H9 (cell line): ENCODE data around the gene KIAA0753. TPM values are rescaled to one million over a fixed set of nuclear protein-coding genes. Genes with fewer than 3 reads are reported as not detected.

ENCODE experiments used
- DNase-seq: peaks from one replicate; pipeline ENCODE4 v3.0.0-alpha.2; 2017
- H2AFZ ChIP-seq: one replicate; pipeline ENCODE4 v1.6.1; 2013; ENCODE audit warnings: mild to moderate bottlenecking, low read length, control low read depth, moderate library complexity
- H2AK5ac ChIP-seq: 2 replicates; pipeline ENCODE4 v1.6.1; 2013; ENCODE audit warnings: low read length, control low read depth, mixed read lengths; ENCODE audit not compliant: insufficient read length
- H2BK120ac ChIP-seq: one replicate; pipeline ENCODE4 v1.6.1; 2013; ENCODE audit warnings: low read depth, mild to moderate bottlenecking, low read length, control low read depth, inconsistent platforms; ENCODE audit not compliant: poor library complexity, severe bottlenecking
- H2BK12ac ChIP-seq: 2 replicates; pipeline ENCODE4 v1.6.1; 2013; ENCODE audit warnings: low read length, control low read depth, mixed read lengths, low read depth; ENCODE audit not compliant: insufficient read length
- H2BK15ac ChIP-seq: 2 replicates; pipeline ENCODE4 v1.6.1; 2013; ENCODE audit warnings: low read depth, low read length, control low read depth
- H2BK20ac ChIP-seq: one replicate; pipeline ENCODE4 v1.6.1; 2013; ENCODE audit warnings: low read depth, mild to moderate bottlenecking, low read length, control low read depth, inconsistent platforms; ENCODE audit not compliant: poor library complexity, severe bottlenecking
- H2BK5ac ChIP-seq: 2 replicates; pipeline ENCODE4 v1.6.1; 2013; ENCODE audit warnings: low read length, control low read depth, mixed read lengths; ENCODE audit not compliant: insufficient read length
- H3K14ac ChIP-seq: 2 replicates; pipeline ENCODE4 v1.6.1; 2013; ENCODE audit warnings: low read length, control low read depth; ENCODE audit not compliant: insufficient read depth
- H3K18ac ChIP-seq: 2 replicates; pipeline ENCODE4 v1.6.1; 2013; ENCODE audit warnings: low read depth, mild to moderate bottlenecking, mixed read lengths, low read length, control low read depth; ENCODE audit not compliant: insufficient read length
- H3K23ac ChIP-seq: 2 replicates; pipeline ENCODE4 v1.6.1; 2013; ENCODE audit warnings: low read length, control low read depth, mixed read lengths, low read depth; ENCODE audit not compliant: insufficient read length
- H3K23me2 ChIP-seq: 2 replicates; pipeline ENCODE4 v1.6.1; 2013; ENCODE audit warnings: low read depth, mild to moderate bottlenecking, mixed read lengths, low read length, control low read depth; ENCODE audit not compliant: insufficient read length, poor library complexity, severe bottlenecking
- H3K27ac ChIP-seq: 2 replicates; pipeline ENCODE4 v1.5.1; 2013; ENCODE audit warnings: low read length, control low read depth, mixed read lengths, low read depth; ENCODE audit not compliant: insufficient read length
- H3K27me3 ChIP-seq: 2 replicates; pipeline ENCODE4 v1.6.1; 2013; ENCODE audit warnings: low read length, control low read depth, inconsistent platforms; ENCODE audit not compliant: insufficient read depth
- H3K4ac ChIP-seq: 2 replicates; pipeline ENCODE4 v1.6.1; 2013; ENCODE audit warnings: low read depth, mild to moderate bottlenecking, control low read depth, inconsistent platforms, low read length, moderate library complexity
- H3K4me1 ChIP-seq: 2 replicates; pipeline ENCODE4 v1.6.1; 2013; ENCODE audit warnings: low read length, control low read depth, inconsistent platforms; ENCODE audit not compliant: insufficient read depth
- H3K4me2 ChIP-seq: 2 replicates; pipeline ENCODE4 v1.6.1; 2013; ENCODE audit warnings: low read length, control low read depth, mixed read lengths; ENCODE audit not compliant: insufficient read length, insufficient read depth
- H3K56ac ChIP-seq: 2 replicates; pipeline ENCODE4 v1.6.1; 2013; ENCODE audit warnings: low read depth, mild to moderate bottlenecking, mixed read lengths, low read length, control low read depth; ENCODE audit not compliant: insufficient read length
- H3K79me1 ChIP-seq: 2 replicates; pipeline ENCODE4 v1.6.1; 2013; ENCODE audit warnings: low read depth, mild to moderate bottlenecking, moderate library complexity, low read length, control low read depth, inconsistent platforms; ENCODE audit not compliant: insufficient read depth, poor library complexity, severe bottlenecking
- H3K79me2 ChIP-seq: 2 replicates; pipeline ENCODE4 v1.6.1; 2013; ENCODE audit warnings: low read length, control low read depth, inconsistent platforms; ENCODE audit not compliant: insufficient read depth
- H3K9ac ChIP-seq: 2 replicates; pipeline ENCODE4 v1.6.1; 2013; ENCODE audit warnings: low read length, control low read depth, mixed read lengths; ENCODE audit not compliant: insufficient read length; ENCODE audit errors: extremely low read depth
- H3K9me3 ChIP-seq: one replicate; pipeline ENCODE4 v1.6.1; 2013; ENCODE audit warnings: low read depth, low read length, inconsistent platforms; ENCODE audit not compliant: control insufficient read depth
- H3T11ph ChIP-seq: one replicate; pipeline ENCODE4 v1.6.1; 2013; ENCODE audit warnings: mild to moderate bottlenecking, low read length, control low read depth, inconsistent platforms
- H4K20me1 ChIP-seq: one replicate; pipeline ENCODE4 v1.6.1; 2013; ENCODE audit not compliant: control insufficient read depth, insufficient read length, insufficient read depth
- H4K5ac ChIP-seq: 2 replicates; pipeline ENCODE4 v1.6.1; 2013; ENCODE audit warnings: low read depth, mild to moderate bottlenecking, mixed read lengths, low read length, control low read depth; ENCODE audit not compliant: insufficient read length
- H4K8ac ChIP-seq: replicated peaks from 2 replicates; pipeline ENCODE4 v1.6.1; 2013; ENCODE audit warnings: low read length, control low read depth, mixed read lengths, low read depth; ENCODE audit not compliant: insufficient read length
- H4K91ac ChIP-seq: 2 replicates; pipeline ENCODE4 v1.6.1; 2013; ENCODE audit warnings: low read depth, mild to moderate bottlenecking, moderate library complexity, mixed read lengths, low read length, control low read depth; ENCODE audit not compliant: insufficient read length
- H3K27ac Mint-ChIP-seq, 3 experiments: 2 replicates in 2 of 3; 3 replicates in 1 of 3; pipeline ENCODE4 v1.8.0; 2020 to 2021; ENCODE audit warnings: mixed read lengths in 3 of 3, mild to moderate bottlenecking in 1 of 3, moderate library complexity in 1 of 3
- H3K27me3 Mint-ChIP-seq: 2 replicates; pipeline ENCODE4 v1.8.0; 2021; ENCODE audit warnings: low read depth, mild to moderate bottlenecking, moderate library complexity, mixed read lengths
- H3K36me3 Mint-ChIP-seq, 3 experiments: 2 replicates in 2 of 3; 3 replicates in 1 of 3; pipeline ENCODE4 v1.8.0; 2020 to 2021; ENCODE audit warnings: low read depth in 3 of 3, mixed read lengths in 3 of 3; ENCODE audit not compliant: insufficient read depth in 1 of 3
- H3K4me1 Mint-ChIP-seq, 2 experiments: 2 replicates each; pipeline ENCODE4 v1.8.0; 2020; ENCODE audit warnings: mixed read lengths in 2 of 2
- H3K4me3 Mint-ChIP-seq, 2 experiments: 2 replicates in 1 of 2; 3 replicates in 1 of 2; pipeline ENCODE4 v1.8.0; 2020 to 2021; ENCODE audit warnings: mild to moderate bottlenecking in 2 of 2, mixed read lengths in 2 of 2, moderate library complexity in 1 of 2
- H3K9me3 Mint-ChIP-seq, 2 experiments: 2 replicates in 1 of 2; 3 replicates in 1 of 2; pipeline ENCODE4 v1.8.0; 2020; ENCODE audit warnings: mild to moderate bottlenecking in 2 of 2, mixed read lengths in 2 of 2, moderate library complexity in 1 of 2
- CTCF ChIP-seq: fragments of 200-600 bp; sonication (generic); conservative IDR thresholded peaks from 3 replicates; pipeline ENCODE4 v1.8.0; 2021; ENCODE audit warnings: antibody characterized with exemption, mild to moderate bottlenecking
- WGBS: extraction: QIAGEN DNeasy Blood & Tissue Kit; methylation state at CpG from one replicate; pipeline ENCODE4 v1.1.7; 2013; ENCODE audit warnings: missing lambda C conversion rate, low lambda C conversion rate, mixed read lengths; ENCODE audit not compliant: insufficient read length; ENCODE audit errors: extremely low coverage; 5-methylcytosine and 5-hydroxymethylcytosine counted together
- total RNA-seq: library from RNA; stranded (reverse); gene quantifications from 2 replicates; pipeline ENCODE4 v1.2.1, GENCODE V29; 2021

Gene KIAA0753
- total RNA-seq, 1 experiment from 2014 or later: 37.2 TPM

GRCh38 chr17:6630390-6630789 is 10.1 kb downstream of the KIAA0753 start:
- no peaks in the 10 kb centered on the region for H3K4me1 Mint-ChIP-seq
- Histone ChIP-seq H3K18ac (no peak overlapping the region), H3K79me1 (peaks cover 3% of the 10 kb centered on the region), H3K27me3 (no peaks in the 10 kb centered on the region), H3K4ac (no peak overlapping the region), H3T11ph (no peak overlapping the region), H2AFZ (no peak overlapping the region), H3K9ac (no peak overlapping the region), H3K27ac (no peak overlapping the region), H2BK12ac (no peak overlapping the region), H3K56ac (no peak overlapping the region), H3K9me3 (no peaks in the 10 kb centered on the region), H2BK15ac (no peak overlapping the region), H2BK5ac (no peak overlapping the region), H3K23me2 (no peaks in the 10 kb centered on the region), H3K4me1 (no peaks in the 10 kb centered on the region), H3K14ac (no peak overlapping the region), H4K91ac (no peak overlapping the region), H4K5ac (no peak overlapping the region), H3K4me2 (no peak overlapping the region), H4K8ac (no peak overlapping the region), H2BK120ac (no peak overlapping the region), H2BK20ac (no peak overlapping the region), H4K20me1 (no peaks in the 10 kb centered on the region), H3K23ac (no peak overlapping the region), H3K79me2 (no peaks in the 10 kb centered on the region), H2AK5ac (no peak overlapping the region)
- peaks cover 30 to 75% (median 65%) of the 10 kb centered on the region in 3 experiments for H3K36me3 Mint-ChIP-seq
- H3K27ac Mint-ChIP-seq: no peak overlapping the region
- no peak overlapping the region for H3K4me3 Mint-ChIP-seq
- no peak for TF ChIP-seq CTCF
- DNase-seq: no peak
- WGBS: no CpG with 5 or more reads among the region's 1 CpG
- H3K27me3 Mint-ChIP-seq: no peaks in the 10 kb centered on the region
- H3K9me3 Mint-ChIP-seq: no peaks in the 10 kb centered on the region
